ENCODE results near the gene POLR1A. TPM values are rescaled to one million over a fixed set of nuclear protein-coding genes. Genes with fewer than 3 reads are reported as not detected.

The POLR1A gene
- total and polyA plus RNA-seq, 4 donors: 3.2 to 12.3 (median 6.1) TPM

GRCh38 chr2:86082756-86083155 is 22.9 kb downstream of the POLR1A start:
- no peak overlapping the region for H3K27ac ChIP-seq (ENCODE audit: low read depth in 1 of 2, low read length in 2 of 2)
- no peak for DNase-seq (ENCODE audit: low spot score)
- H3K27me3 ChIP-seq (ENCODE audit: control insufficient read depth in 4 of 4, insufficient read depth in 4 of 4, low read length in 3 of 4): no peaks in the 10 kb centered on the region
- 87% methylated on average over 5 of the region's 5 CpGs for WGBS
- TF ChIP-seq FOXA1 (IDR thresholded peaks at IDR 0.05): no peak
- TF ChIP-seq, protein P1, sequence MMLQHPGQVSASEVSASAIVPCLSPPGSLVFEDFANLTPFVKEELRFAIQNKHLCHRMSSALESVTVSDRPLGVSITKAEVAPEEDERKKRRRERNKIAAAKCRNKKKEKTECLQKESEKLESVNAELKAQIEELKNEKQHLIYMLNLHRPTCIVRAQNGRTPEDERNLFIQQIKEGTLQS (IDR thresholded peaks at IDR 0.05): no peak
- no peak for TF ChIP-seq RXRA (IDR thresholded peaks at IDR 0.05)
- TF ChIP-seq SP1 (IDR thresholded peaks at IDR 0.05): no peak
- TF ChIP-seq HNF4A (conservative IDR thresholded peaks at IDR 0.05): no peak
- peaks cover 4 to 24% (median 19%) of the 10 kb centered on the region in 4 donors for H3K4me1 ChIP-seq (ENCODE audit: control insufficient read depth in 4 of 4, insufficient read depth in 4 of 4, low read length in 3 of 4)
- no peak overlapping the region for H3K4me3 ChIP-seq (ENCODE audit: low read depth in 1 of 3, low read length in 3 of 3)
- no peak overlapping the region for H3K9ac ChIP-seq (ENCODE audit: low read depth in 1 of 2, low read length in 2 of 2)
- H3K36me3 ChIP-seq (ENCODE audit: control insufficient read depth in 4 of 4, insufficient read depth in 3 of 4, low read depth in 1 of 4, low read length in 3 of 4): peaks cover 6 to 26% (median 16%) of the 10 kb centered on the region in 4 donors
- no peaks in the 10 kb centered on the region for H3K9me3 ChIP-seq (ENCODE audit: control insufficient read depth in 4 of 4, low read length in 3 of 4)

- Histone ChIP-seq H3K9ac (ENCODE audit: low read depth in 1 of 2, low read length in 2 of 2) (no peak overlapping the region), H3K27ac (ENCODE audit: low read depth in 1 of 2, low read length in 2 of 2) (no peak overlapping the region), H3K4me3 (ENCODE audit: low read depth in 1 of 3, low read length in 3 of 3) (no peak overlapping the region), H3K9me3 (ENCODE audit: control insufficient read depth in 4 of 4, low read length in 3 of 4) (no peaks in the 10 kb centered on the region), H3K4me1 (ENCODE audit: control insufficient read depth in 4 of 4, insufficient read depth in 4 of 4, low read length in 3 of 4) (peaks cover 4 to 24% (median 19%) of the 10 kb centered on the region in 4 donors), H3K36me3 (ENCODE audit: control insufficient read depth in 4 of 4, insufficient read depth in 3 of 4, low read depth in 1 of 4, low read length in 3 of 4) (peaks cover 1 to 26% (median 14%) of the 10 kb centered on the region in 4 donors), H3K27me3 (ENCODE audit: control insufficient read depth in 4 of 4, insufficient read depth in 4 of 4, low read length in 3 of 4) (no peaks in the 10 kb centered on the region)
- DNase-seq (ENCODE audit: low spot score): no peak
- 96% methylated on average over 4 of the region's 4 CpGs for WGBS
- TF ChIP-seq SP1 (IDR thresholded peaks at IDR 0.05): no peak
Observed at GRCh38 chr2:86081724-86082123, 24.0 kb downstream of the POLR1A start.

DNA sequence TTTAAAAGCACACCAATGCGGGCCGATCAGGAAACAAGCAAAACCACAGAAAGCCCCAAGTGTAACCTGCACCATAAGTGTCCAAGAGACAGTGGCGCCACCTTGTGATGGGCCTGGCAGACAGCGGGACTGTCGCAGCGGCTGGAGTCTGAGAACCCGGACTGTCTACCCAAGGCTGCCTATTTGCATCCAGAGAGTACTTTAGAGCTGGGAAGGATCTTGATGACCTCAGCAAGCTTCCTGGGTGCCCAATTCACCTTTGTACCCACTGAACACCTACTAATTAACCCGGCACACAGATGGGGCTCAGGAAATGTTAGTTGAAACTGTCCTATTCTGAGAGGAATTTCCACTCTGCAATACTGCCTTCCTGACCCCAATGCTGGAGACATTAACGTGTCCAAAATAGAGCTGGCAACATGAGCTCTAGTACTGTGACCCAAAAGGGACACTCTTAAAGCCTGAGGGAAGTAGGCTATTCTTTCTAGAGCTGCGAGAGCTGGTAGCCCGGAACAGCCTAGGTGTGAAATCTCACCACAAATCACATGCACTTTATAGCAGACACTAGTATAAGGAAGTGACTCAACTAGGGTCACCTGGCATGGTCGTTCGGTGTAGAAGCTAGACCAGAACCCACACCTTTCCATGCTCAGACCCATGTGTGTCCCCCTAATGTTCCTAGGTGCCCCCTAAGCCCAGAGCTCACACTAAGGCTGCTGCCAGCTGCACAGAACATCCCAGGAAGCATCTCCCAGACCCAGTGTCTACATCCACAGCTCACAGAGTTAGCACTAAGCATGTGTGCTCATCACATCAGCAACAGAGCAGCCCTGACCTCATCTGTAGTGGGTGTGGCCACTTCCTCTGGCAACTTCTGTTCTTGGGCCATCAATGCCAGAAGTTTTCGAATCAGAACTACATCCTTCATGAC is 25.4 kb downstream of the POLR1A start:
- Histone ChIP-seq H3K4me1 (ENCODE audit: control insufficient read depth in 4 of 4, insufficient read depth in 4 of 4, low read length in 3 of 4) (peaks cover 4 to 24% (median 19%) of the 10 kb centered on the region in 4 donors), H3K9ac (ENCODE audit: low read depth in 1 of 2, low read length in 2 of 2) (no peak overlapping the region), H3K27me3 (ENCODE audit: control insufficient read depth in 4 of 4, insufficient read depth in 4 of 4, low read length in 3 of 4) (no peaks in the 10 kb centered on the region), H3K27ac (ENCODE audit: low read depth in 1 of 2, low read length in 2 of 2) (peak overlapping the region; percentile 14 to 47), H3K36me3 (ENCODE audit: control insufficient read depth in 4 of 4, insufficient read depth in 3 of 4, low read depth in 1 of 4, low read length in 3 of 4) (peaks cover 0 to 17% (median 8%) of the 10 kb centered on the region in 4 donors), H3K9me3 (ENCODE audit: control insufficient read depth in 4 of 4, low read length in 3 of 4) (no peaks in the 10 kb centered on the region), H3K4me3 (ENCODE audit: low read depth in 1 of 3, low read length in 3 of 3) (no peak overlapping the region)
- peak; percentile 76 for DNase-seq (ENCODE audit: low spot score)
- WGBS: 33% methylated on average over 14 of the region's 14 CpGs
- TF ChIP-seq, protein P2, sequence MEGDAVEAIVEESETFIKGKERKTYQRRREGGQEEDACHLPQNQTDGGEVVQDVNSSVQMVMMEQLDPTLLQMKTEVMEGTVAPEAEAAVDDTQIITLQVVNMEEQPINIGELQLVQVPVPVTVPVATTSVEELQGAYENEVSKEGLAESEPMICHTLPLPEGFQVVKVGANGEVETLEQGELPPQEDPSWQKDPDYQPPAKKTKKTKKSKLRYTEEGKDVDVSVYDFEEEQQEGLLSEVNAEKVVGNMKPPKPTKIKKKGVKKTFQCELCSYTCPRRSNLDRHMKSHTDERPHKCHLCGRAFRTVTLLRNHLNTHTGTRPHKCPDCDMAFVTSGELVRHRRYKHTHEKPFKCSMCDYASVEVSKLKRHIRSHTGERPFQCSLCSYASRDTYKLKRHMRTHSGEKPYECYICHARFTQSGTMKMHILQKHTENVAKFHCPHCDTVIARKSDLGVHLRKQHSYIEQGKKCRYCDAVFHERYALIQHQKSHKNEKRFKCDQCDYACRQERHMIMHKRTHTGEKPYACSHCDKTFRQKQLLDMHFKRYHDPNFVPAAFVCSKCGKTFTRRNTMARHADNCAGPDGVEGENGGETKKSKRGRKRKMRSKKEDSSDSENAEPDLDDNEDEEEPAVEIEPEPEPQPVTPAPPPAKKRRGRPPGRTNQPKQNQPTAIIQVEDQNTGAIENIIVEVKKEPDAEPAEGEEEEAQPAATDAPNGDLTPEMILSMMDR (IDR thresholded peaks at IDR 0.05; ENCODE audit: low read depth, low read length, missing input control): peak; percentile 80
- TF ChIP-seq NR2F2 (IDR thresholded peaks at IDR 0.05) (no peak), EGR1 (IDR thresholded peaks at IDR 0.05; ENCODE audit: low read depth in 2 of 2) (no peak), TAF1 (conservative IDR thresholded peaks at IDR 0.05) (no peak), ZBTB33 (IDR thresholded peaks at IDR 0.05) (no peak), YY1 (IDR thresholded peaks at IDR 0.05) (no peak), HNF4G (IDR thresholded peaks at IDR 0.05) (peak; percentile 67), SP1 (IDR thresholded peaks at IDR 0.05) (peak; percentile 79), FOXA2 (IDR thresholded peaks at IDR 0.05) (no peak), JUND (IDR thresholded peaks at IDR 0.05) (peak in 1 of 2 donors; percentile 28), GABPA (IDR thresholded peaks at IDR 0.05 in 1 of 2, conservative IDR thresholded peaks at IDR 0.05 in 1 of 2) (no peak), FOXA1 (IDR thresholded peaks at IDR 0.05) (peak; percentile 14), RAD21 (IDR thresholded peaks at IDR 0.05) (peak; percentile 89 to 94), HNF4A (conservative IDR thresholded peaks at IDR 0.05) (peak; percentile 58 to 74), RXRA (IDR thresholded peaks at IDR 0.05) (peak; percentile 55 to 66)
- TF ChIP-seq, protein P1 (IDR thresholded peaks at IDR 0.05): no peak
- TF ChIP-seq, protein P3, sequence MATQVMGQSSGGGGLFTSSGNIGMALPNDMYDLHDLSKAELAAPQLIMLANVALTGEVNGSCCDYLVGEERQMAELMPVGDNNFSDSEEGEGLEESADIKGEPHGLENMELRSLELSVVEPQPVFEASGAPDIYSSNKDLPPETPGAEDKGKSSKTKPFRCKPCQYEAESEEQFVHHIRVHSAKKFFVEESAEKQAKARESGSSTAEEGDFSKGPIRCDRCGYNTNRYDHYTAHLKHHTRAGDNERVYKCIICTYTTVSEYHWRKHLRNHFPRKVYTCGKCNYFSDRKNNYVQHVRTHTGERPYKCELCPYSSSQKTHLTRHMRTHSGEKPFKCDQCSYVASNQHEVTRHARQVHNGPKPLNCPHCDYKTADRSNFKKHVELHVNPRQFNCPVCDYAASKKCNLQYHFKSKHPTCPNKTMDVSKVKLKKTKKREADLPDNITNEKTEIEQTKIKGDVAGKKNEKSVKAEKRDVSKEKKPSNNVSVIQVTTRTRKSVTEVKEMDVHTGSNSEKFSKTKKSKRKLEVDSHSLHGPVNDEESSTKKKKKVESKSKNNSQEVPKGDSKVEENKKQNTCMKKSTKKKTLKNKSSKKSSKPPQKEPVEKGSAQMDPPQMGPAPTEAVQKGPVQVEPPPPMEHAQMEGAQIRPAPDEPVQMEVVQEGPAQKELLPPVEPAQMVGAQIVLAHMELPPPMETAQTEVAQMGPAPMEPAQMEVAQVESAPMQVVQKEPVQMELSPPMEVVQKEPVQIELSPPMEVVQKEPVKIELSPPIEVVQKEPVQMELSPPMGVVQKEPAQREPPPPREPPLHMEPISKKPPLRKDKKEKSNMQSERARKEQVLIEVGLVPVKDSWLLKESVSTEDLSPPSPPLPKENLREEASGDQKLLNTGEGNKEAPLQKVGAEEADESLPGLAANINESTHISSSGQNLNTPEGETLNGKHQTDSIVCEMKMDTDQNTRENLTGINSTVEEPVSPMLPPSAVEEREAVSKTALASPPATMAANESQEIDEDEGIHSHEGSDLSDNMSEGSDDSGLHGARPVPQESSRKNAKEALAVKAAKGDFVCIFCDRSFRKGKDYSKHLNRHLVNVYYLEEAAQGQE (IDR thresholded peaks at IDR 0.05): no peak
- TF ChIP-seq, protein P4, sequence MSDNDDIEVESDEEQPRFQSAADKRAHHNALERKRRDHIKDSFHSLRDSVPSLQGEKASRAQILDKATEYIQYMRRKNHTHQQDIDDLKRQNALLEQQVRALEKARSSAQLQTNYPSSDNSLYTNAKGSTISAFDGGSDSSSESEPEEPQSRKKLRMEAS (IDR thresholded peaks at IDR 0.05): peak; percentile 36
